NT2/D1 (cell line): Measurements from ENCODE around the gene PLCB4.

Source experiments
- SUZ12 ChIP-seq: IDR thresholded peaks from 2 replicates; pipeline ENCODE4 v1.6.1; 2011; ENCODE audit not compliant: insufficient read length, insufficient read depth; ENCODE audit errors: extremely low read depth
- YY1 ChIP-seq: IDR thresholded peaks from 2 replicates; pipeline ENCODE4 v1.6.1; 2011; ENCODE audit not compliant: insufficient read length, insufficient read depth

GRCh38 chr20:9169409-9169808 lies 100.5 kb downstream of the PLCB4 start:
- TF ChIP-seq YY1: no peak
- no peak for TF ChIP-seq SUZ12
